Smooth muscle cell of the brain vasculature (primary cell): Measurements from ENCODE around the gene PCP4.

Experiments used
- DNase-seq: peaks from one replicate; pipeline ENCODE4 v3.0.0-alpha.2; 2012; ENCODE audit warnings: low read depth, low spot score

Gene PCP4

GRCh38 chr21:39867198-39867650, at the start of gene PCP4:
Gene PCP4, plus strand, starts transcription at chr21:39867438. Its CDS starts 64 bp downstream, at chr21:39867502.
- no peak for DNase-seq

GRCh38 chr21:39818557-39818956, 48.7 kb upstream of the PCP4 start:
- DNase-seq: no peak

- no peak for DNase-seq
Measured at GRCh38 chr21:39822042-39822441, 45.2 kb upstream of the PCP4 start.

GRCh38 chr21:39825250-39825649, 42.0 kb upstream of the PCP4 start:
- DNase-seq: no peak

- DNase-seq: no peak
Measured at GRCh38 chr21:39834543-39834942, 32.7 kb upstream of the PCP4 start.

GRCh38 chr21:39837861-39838359, 29.3 kb upstream of the PCP4 start:
- DNase-seq: no peak

- DNase-seq: no peak
Measured at GRCh38 chr21:39840373-39841097, 26.7 kb upstream of the PCP4 start.

- DNase-seq: no peak
Measured at GRCh38 chr21:39842741-39843459, 24.3 kb upstream of the PCP4 start.

- DNase-seq: no peak
Measured at GRCh38 chr21:39843483-39843882, 23.8 kb upstream of the PCP4 start.

GRCh38 chr21:39843916-39844315, 23.3 kb upstream of the PCP4 start:
- no peak for DNase-seq

- DNase-seq: no peak
Measured at GRCh38 chr21:39845571-39846130, 21.6 kb upstream of the PCP4 start.

GRCh38 chr21:39847877-39848276, 19.4 kb upstream of the PCP4 start:
- DNase-seq: no peak

- no peak for DNase-seq
Measured at GRCh38 chr21:39849014-39849655, 18.1 kb upstream of the PCP4 start.

- DNase-seq: no peak
Measured at GRCh38 chr21:39850333-39850732, 16.9 kb upstream of the PCP4 start.

- no peak for DNase-seq
Measured at GRCh38 chr21:39851002-39851618, 16.1 kb upstream of the PCP4 start.

- no peak for DNase-seq
Measured at GRCh38 chr21:39852021-39852721, 15.1 kb upstream of the PCP4 start.

GRCh38 chr21:39852726-39853500, 14.3 kb upstream of the PCP4 start:
- no peak for DNase-seq

- no peak for DNase-seq
Measured at GRCh38 chr21:39854572-39854971, 12.7 kb upstream of the PCP4 start.

GRCh38 chr21:39855595-39855994, 11.6 kb upstream of the PCP4 start:
- DNase-seq: no peak

GRCh38 chr21:39860600-39860999, 6.6 kb upstream of the PCP4 start:
- DNase-seq: no peak
